K562 (cell line): ENCODE results near the gene HEATR3. TPM values are rescaled to one million over a fixed set of nuclear protein-coding genes. Genes with fewer than 3 reads are reported as not detected.
A peak's percentile ranks its signal among the peaks of the same experiment; 100 is the strongest.

Experiments used
- ASH1L ChIP-seq: fragments of 450-650 bp; IDR thresholded peaks from 2 replicates; pipeline ENCODE4 v1.6.1; 2018; ENCODE audit warnings: borderline replicate concordance, mild to moderate bottlenecking, low read depth; ENCODE audit not compliant: partially characterized antibody
- CBX5 ChIP-seq: IDR thresholded peaks from 2 replicates; pipeline ENCODE4 v1.6.1; 2014; ENCODE audit warnings: low read depth, borderline replicate concordance
- CC2D1A ChIP-seq: fragments of 450-650 bp; IDR thresholded peaks from 2 replicates; pipeline ENCODE4 v1.6.1; 2017; ENCODE audit warnings: mild to moderate bottlenecking
- CEBPG ChIP-seq, 3 experiments: fragments of 200-800 bp in 1 of 3; sonication (Bioruptor generic) in 1 of 3; sonication (generic) in 1 of 3; formaldehyde crosslinking in 1 of 3; IDR thresholded peaks in 2 of 3; conservative IDR thresholded peaks in 1 of 3; 2 replicates each; pipeline versions ENCODE4 v1.6.1 to v1.8.0; 2016 to 2022; ENCODE audit warnings: missing compliant biosample characterization in 2 of 3, missing genetic modification characterization in 2 of 3, mild to moderate bottlenecking in 1 of 3, missing genetic modification reagents in 1 of 3
- DMBX1 ChIP-seq: fragments of 250-450 bp; sonication (Bioruptor Pico); IDR thresholded peaks from 2 replicates; pipeline ENCODE4 v1.8.0; 2022; ENCODE audit warnings: inconsistent platforms, mild to moderate bottlenecking, moderate library complexity, borderline replicate concordance
- EP400 ChIP-seq: fragments of 450-650 bp; IDR thresholded peaks from 2 replicates; pipeline ENCODE4 v1.6.1; 2017; ENCODE audit warnings: antibody characterized with exemption, mild to moderate bottlenecking, moderate library complexity
- GATAD2B ChIP-seq: fragments of 450-650 bp; IDR thresholded peaks from 2 replicates; pipeline ENCODE4 v1.6.1; 2017; ENCODE audit warnings: mild to moderate bottlenecking, borderline replicate concordance
- HNRNPL ChIP-seq: fragments of 200-400 bp; formaldehyde crosslinking; IDR thresholded peaks from 2 replicates; pipeline ENCODE4 v1.6.1; 2017; ENCODE audit warnings: low read depth, mild to moderate bottlenecking, low read length
- LCOR ChIP-seq: sonication (generic); formaldehyde crosslinking; IDR thresholded peaks from 2 replicates; pipeline ENCODE4 v1.8.0; 2022; ENCODE audit warnings: mild to moderate bottlenecking, missing genetic modification reagents
- MECOM ChIP-seq: fragments of 250-450 bp; sonication (Bioruptor Pico); IDR thresholded peaks from 2 replicates; pipeline ENCODE4 v1.8.0; 2022; ENCODE audit warnings: inconsistent platforms
- NCOA2 ChIP-seq, 2 experiments: fragments of 450-650 bp; IDR thresholded peaks; 2 replicates each; pipeline ENCODE4 v1.6.1; 2018; ENCODE audit warnings: mild to moderate bottlenecking in 2 of 2, moderate library complexity in 1 of 2; ENCODE audit not compliant: partially characterized antibody in 2 of 2
- NUFIP1 ChIP-seq: fragments of 450-650 bp; IDR thresholded peaks from 2 replicates; pipeline ENCODE4 v1.6.1; 2018; ENCODE audit not compliant: partially characterized antibody
- PML ChIP-seq: IDR thresholded peaks from 2 replicates; pipeline ENCODE4 v1.6.1; 2012; ENCODE audit warnings: low read length, inconsistent platforms
- POLR2B ChIP-seq: fragments of 450-650 bp; IDR thresholded peaks from 2 replicates; pipeline ENCODE4 v1.6.1; 2018; ENCODE audit warnings: low read depth; ENCODE audit not compliant: partially characterized antibody
- ZNF175 ChIP-seq: fragments of 200-800 bp; sonication (Bioruptor generic); IDR thresholded peaks from 2 replicates; pipeline ENCODE4 v1.6.1; 2016; ENCODE audit warnings: low read depth, mild to moderate bottlenecking, missing genetic modification characterization, missing compliant biosample characterization
- polyA plus RNA-seq, 8 experiments: library from polyadenylated mRNA; depleted of rRNA in 4 of 8; stranded (reverse) in 5 of 8; unstranded in 3 of 8; fragments of >200 nt; fragmentation: Nextera tagmentation in 2 of 8; fragmentation: Illumina TruSeq in 1 of 8; extraction: Ambion mirVana in 2 of 8; extraction: Trizol in 1 of 8; gene quantifications; 2 replicates each; pipeline versions ENCODE4 v1.2.1 to v1.2.3, GENCODE V29; 2011 to 2014; ENCODE audit warnings: inconsistent platforms in 1 of 8, missing spikeins in 1 of 8
- total RNA-seq, 7 experiments: library from RNA; depleted of rRNA in 6 of 7; stranded (reverse); fragments of >200 nt in 6 of 7; fragmentation: Illumina TruSeq in 2 of 7; extraction: Trizol in 2 of 7; gene quantifications; 2 replicates each; pipeline versions ENCODE4 v1.2.1 to v1.2.3, GENCODE V29; 2011 to 2021; ENCODE audit warnings: low replicate concordance in 1 of 7
- TF ChIP-seq, protein P1 (sequence below), 2 experiments: fragments of 250-450 bp in 1 of 2; fragments of 450-650 bp in 1 of 2; sonication (Bioruptor Pico) in 1 of 2; IDR thresholded peaks; 2 replicates each; pipeline versions ENCODE4 v1.6.1 to v1.8.0; 2016 to 2021; ENCODE audit warnings: mild to moderate bottlenecking in 2 of 2, moderate library complexity in 2 of 2, missing compliant biosample characterization in 1 of 2, missing genetic modification characterization in 1 of 2
- TF ChIP-seq, protein P2 (sequence below): fragments of 250-450 bp; sonication (Bioruptor Pico); IDR thresholded peaks from 2 replicates; pipeline ENCODE4 v1.4.0; 2020; ENCODE audit warnings: mild to moderate bottlenecking
- TF ChIP-seq, protein P3 (sequence below): IDR thresholded peaks from 3 replicates; pipeline ENCODE4 v1.6.1; 2011; ENCODE audit warnings: borderline replicate concordance, mild to moderate bottlenecking, moderate library complexity; ENCODE audit not compliant: insufficient read length; ENCODE audit errors: extremely low read depth
- TF ChIP-seq, protein P4 (sequence below): sonication (generic); formaldehyde crosslinking; IDR thresholded peaks from 2 replicates; pipeline ENCODE4 v1.9.0; 2022; ENCODE audit warnings: mild to moderate bottlenecking, missing genetic modification reagents
- TF ChIP-seq, protein P5 (sequence below): fragments of 250-450 bp; sonication (Bioruptor Pico); IDR thresholded peaks from 2 replicates; pipeline ENCODE4 v1.4.0; 2020

The HEATR3 gene
- total and polyA plus RNA-seq, 9 of the 15 experiments (the other 6 are each of a cell fraction or from before 2014, with no cell fraction given) = 1.7 to 30.2 (median 18.8) TPM

DNA sequence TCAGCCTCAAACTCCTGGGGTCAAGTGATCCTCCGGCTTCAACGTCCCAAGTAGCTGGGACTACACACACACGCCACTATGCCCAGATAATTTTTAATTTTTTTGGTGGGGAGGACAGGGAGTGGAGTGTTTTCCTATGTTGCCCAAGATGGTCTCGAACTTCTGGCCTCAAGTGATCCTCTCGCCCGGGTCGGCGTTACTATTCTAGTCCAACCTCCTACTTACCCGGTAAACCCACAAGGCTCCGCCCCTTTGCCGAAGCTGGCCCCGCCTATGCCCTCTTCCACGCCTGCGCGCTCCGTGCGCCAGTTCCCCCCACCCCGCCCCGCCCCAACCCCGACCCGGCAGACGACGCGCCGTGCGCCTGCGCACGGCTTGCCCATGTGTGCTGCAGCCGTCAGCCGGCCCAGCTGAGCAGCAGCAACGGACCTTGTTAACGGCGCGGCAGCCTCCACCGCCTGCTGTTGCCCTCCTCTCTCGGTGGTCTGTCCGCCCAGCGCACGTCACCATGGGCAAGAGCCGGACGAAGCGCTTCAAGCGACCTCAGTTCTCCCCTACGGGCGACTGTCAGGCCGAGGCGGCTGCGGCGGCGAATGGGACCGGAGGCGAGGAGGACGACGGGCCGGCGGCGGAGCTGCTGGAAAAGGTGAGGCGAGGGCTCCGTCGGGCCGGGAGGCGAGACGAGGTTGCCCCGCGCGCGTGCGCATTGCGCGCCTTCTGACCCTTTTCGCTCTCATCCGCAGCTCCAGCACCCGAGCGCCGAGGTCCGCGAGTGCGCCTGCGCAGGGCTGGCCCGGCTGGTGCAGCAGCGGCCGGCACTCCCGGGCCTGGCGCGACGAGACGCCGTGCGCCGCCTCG, at the start of gene HEATR3 (continued):
- TF ChIP-seq, protein P1, sequence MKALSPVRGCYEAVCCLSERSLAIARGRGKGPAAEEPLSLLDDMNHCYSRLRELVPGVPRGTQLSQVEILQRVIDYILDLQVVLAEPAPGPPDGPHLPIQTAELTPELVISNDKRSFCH (CRISPR knock-in tag; IDR thresholded peaks at IDR 0.05) = no peak
- TF ChIP-seq, protein P1 (tag; IDR thresholded peaks at IDR 0.05) = 0 out of 2 replicates have a peak, but pooled peaks have one; percentile 19
- no peak for TF ChIP-seq DMBX1 (CRISPR knock-in tag)
- TF ChIP-seq, protein P2, sequence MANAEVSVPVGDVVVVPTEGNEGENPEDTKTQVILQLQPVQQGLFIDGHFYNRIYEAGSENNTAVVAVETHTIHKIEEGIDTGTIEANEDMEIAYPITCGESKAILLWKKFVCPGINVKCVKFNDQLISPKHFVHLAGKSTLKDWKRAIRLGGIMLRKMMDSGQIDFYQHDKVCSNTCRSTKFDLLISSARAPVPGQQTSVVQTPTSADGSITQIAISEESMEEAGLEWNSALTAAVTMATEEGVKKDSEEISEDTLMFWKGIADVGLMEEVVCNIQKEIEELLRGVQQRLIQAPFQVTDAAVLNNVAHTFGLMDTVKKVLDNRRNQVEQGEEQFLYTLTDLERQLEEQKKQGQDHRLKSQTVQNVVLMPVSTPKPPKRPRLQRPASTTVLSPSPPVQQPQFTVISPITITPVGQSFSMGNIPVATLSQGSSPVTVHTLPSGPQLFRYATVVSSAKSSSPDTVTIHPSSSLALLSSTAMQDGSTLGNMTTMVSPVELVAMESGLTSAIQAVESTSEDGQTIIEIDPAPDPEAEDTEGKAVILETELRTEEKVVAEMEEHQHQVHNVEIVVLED (CRISPR knock-in tag) = 0 out of 2 replicates have a peak, but pooled peaks have one; percentile 8
- TF ChIP-seq GATAD2B = no peak
- TF ChIP-seq, protein P3, sequence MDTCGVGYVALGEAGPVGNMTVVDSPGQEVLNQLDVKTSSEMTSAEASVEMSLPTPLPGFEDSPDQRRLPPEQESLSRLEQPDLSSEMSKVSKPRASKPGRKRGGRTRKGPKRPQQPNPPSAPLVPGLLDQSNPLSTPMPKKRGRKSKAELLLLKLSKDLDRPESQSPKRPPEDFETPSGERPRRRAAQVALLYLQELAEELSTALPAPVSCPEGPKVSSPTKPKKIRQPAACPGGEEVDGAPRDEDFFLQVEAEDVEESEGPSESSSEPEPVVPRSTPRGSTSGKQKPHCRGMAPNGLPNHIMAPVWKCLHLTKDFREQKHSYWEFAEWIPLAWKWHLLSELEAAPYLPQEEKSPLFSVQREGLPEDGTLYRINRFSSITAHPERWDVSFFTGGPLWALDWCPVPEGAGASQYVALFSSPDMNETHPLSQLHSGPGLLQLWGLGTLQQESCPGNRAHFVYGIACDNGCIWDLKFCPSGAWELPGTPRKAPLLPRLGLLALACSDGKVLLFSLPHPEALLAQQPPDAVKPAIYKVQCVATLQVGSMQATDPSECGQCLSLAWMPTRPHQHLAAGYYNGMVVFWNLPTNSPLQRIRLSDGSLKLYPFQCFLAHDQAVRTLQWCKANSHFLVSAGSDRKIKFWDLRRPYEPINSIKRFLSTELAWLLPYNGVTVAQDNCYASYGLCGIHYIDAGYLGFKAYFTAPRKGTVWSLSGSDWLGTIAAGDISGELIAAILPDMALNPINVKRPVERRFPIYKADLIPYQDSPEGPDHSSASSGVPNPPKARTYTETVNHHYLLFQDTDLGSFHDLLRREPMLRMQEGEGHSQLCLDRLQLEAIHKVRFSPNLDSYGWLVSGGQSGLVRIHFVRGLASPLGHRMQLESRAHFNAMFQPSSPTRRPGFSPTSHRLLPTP = peak; percentile 92
- peak; percentile 54; the same call in 1 of the 2 replicates for TF ChIP-seq LCOR (CRISPR knock-in tag)
- TF ChIP-seq, protein P4, sequence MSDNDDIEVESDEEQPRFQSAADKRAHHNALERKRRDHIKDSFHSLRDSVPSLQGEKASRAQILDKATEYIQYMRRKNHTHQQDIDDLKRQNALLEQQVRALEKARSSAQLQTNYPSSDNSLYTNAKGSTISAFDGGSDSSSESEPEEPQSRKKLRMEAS = peak; percentile 74
- TF ChIP-seq EP400 = peak; percentile 65; the same call in 1 of the 2 replicates
- no peak for TF ChIP-seq ASH1L
- no peak for TF ChIP-seq MECOM (CRISPR knock-in tag)
- TF ChIP-seq CEBPG (CRISPR knock-in tag; IDR thresholded peaks at IDR 0.05) = no peak
- TF ChIP-seq CEBPG (tag; conservative IDR thresholded peaks at IDR 0.05 in 1 of 2, IDR thresholded peaks at IDR 0.05 in 1 of 2) = no peak
- TF ChIP-seq, protein P5, sequence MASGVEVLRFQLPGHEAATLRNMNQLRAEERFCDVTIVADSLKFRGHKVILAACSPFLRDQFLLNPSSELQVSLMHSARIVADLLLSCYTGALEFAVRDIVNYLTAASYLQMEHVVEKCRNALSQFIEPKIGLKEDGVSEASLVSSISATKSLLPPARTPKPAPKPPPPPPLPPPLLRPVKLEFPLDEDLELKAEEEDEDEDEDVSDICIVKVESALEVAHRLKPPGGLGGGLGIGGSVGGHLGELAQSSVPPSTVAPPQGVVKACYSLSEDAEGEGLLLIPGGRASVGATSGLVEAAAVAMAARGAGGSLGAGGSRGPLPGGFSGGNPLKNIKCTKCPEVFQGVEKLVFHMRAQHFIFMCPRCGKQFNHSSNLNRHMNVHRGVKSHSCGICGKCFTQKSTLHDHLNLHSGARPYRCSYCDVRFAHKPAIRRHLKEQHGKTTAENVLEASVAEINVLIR (CRISPR knock-in tag) = no peak
- no peak for TF ChIP-seq NUFIP1
- no peak for TF ChIP-seq CBX5
- TF ChIP-seq ZNF175 (CRISPR knock-in tag) = no peak
- TF ChIP-seq CC2D1A = peak; percentile 23; the same call in 1 of the 2 replicates
- TF ChIP-seq PML = no peak
- peak; percentile 65 for TF ChIP-seq POLR2B
- no peak for TF ChIP-seq NCOA2 (IDR thresholded peaks at IDR 0.05; ENCODE audit: partially characterized antibody in 2 of 2)
- TF ChIP-seq HNRNPL = no peak
